Endothelial cell of umbilical vein (primary cell): ENCODE measurements around the gene POLR2H. TPM values are rescaled to one million over a fixed set of nuclear protein-coding genes. Genes with fewer than 3 reads are reported as not detected.
"Not testable (repeated sequence)": the region's sequence is repeated elsewhere in the genome, so short reads cannot be mapped to it uniquely, and the experiment has no call there.

Experiments used
- BruUV-seq: library from RNA; stranded (reverse); fragments of 400-500 nt; replicated peaks from 2 replicates; lab custom pipeline; 2021; lab: Mats Ljungman, UMichigan
- CTCF ChIA-PET: fragments of 300-600, 350-600 bp; sonication (Branson Sonifier 250); formaldehyde crosslinking; loops from one replicate; lab custom pipeline; 2021; ENCODE audit warnings: antibody characterized with exemption, inconsistent platforms; lab: Charles Lee
- POLR2A ChIA-PET: fragments of 300-600, 350-600 bp; sonication (Branson Sonifier 250); formaldehyde crosslinking; loops from one replicate; lab custom pipeline; 2021; ENCODE audit warnings: antibody characterized with exemption, inconsistent platforms; lab: Charles Lee
- DNase-seq: peaks from one replicate; pipeline ENCODE4 v3.0.0-alpha.2; 2011; ENCODE audit warnings: low read depth, low spot score
- FAIRE-seq: peaks from 2 replicates; lab custom pipeline; 2011; peaks lifted over from hg19 to GRCh38; lab: Jason Lieb, UNC
- H2AFZ ChIP-seq: 2 replicates; pipeline ENCODE4 v1.6.0; 2012; ENCODE audit warnings: low read depth, low read length, control low read depth, inconsistent platforms
- H3K27ac ChIP-seq: 2 replicates; pipeline ENCODE4 v1.5.1; 2011; ENCODE audit warnings: low read depth, mild to moderate bottlenecking, control low read depth, low read length, moderate library complexity; ENCODE audit not compliant: insufficient read depth
- H3K27me3 ChIP-seq, 2 experiments: 2 replicates each; pipeline versions ENCODE4 v1.6.0 to v1.6.1; 2011; ENCODE audit warnings: low read length in 2 of 2, mixed read lengths in 1 of 2; ENCODE audit not compliant: control insufficient read depth in 2 of 2, insufficient read depth in 2 of 2
- H3K36me3 ChIP-seq, 2 experiments: 2 replicates in 1 of 2; 3 replicates in 1 of 2; pipeline ENCODE4 v1.5.1; 2011; ENCODE audit warnings: low read length in 2 of 2, mild to moderate bottlenecking in 1 of 2, moderate library complexity in 1 of 2; ENCODE audit not compliant: control insufficient read depth in 2 of 2, insufficient read depth in 2 of 2; ENCODE audit errors: extremely low read depth in 1 of 2
- H3K4me1 ChIP-seq: 3 replicates; pipeline ENCODE4 v1.5.1; 2011; ENCODE audit warnings: mild to moderate bottlenecking, low read length; ENCODE audit not compliant: control insufficient read depth, insufficient read depth; ENCODE audit errors: extremely low read depth
- H3K4me2 ChIP-seq: 2 replicates; pipeline ENCODE4 v1.6.1; 2011; ENCODE audit warnings: low read length, control low read depth, mixed read lengths; ENCODE audit not compliant: insufficient read depth
- H3K4me3 ChIP-seq, 3 experiments: fragments of 200-600 bp in 1 of 3; sonication (generic), shearing (Covaris generic) in 1 of 3; replicated peaks in 1 of 3; 2 replicates each; pipeline ENCODE4 v1.5.1; 2011 to 2016; ENCODE audit warnings: control low read depth in 3 of 3, low read length in 3 of 3, mild to moderate bottlenecking in 2 of 3, inconsistent platforms in 1 of 3, low read depth in 1 of 3, moderate library complexity in 1 of 3; ENCODE audit not compliant: insufficient read depth in 1 of 3
- H3K79me2 ChIP-seq: 2 replicates; pipeline ENCODE4 v1.6.0; 2012; ENCODE audit warnings: low read length, inconsistent platforms; ENCODE audit not compliant: control insufficient read depth, insufficient read depth
- H3K9ac ChIP-seq: replicated peaks from 2 replicates; pipeline ENCODE3; 2011; ENCODE audit warnings: low read length, control low read depth; ENCODE audit not compliant: insufficient read depth; ENCODE audit errors: extremely low read depth
- H3K9me1 ChIP-seq: replicated peaks from 3 replicates; pipeline ENCODE4 v1.6.0; 2011; ENCODE audit warnings: mild to moderate bottlenecking, low read length; ENCODE audit not compliant: control insufficient read depth, insufficient read depth; ENCODE audit errors: extremely low read depth
- H3K9me3 ChIP-seq: replicated peaks from 2 replicates; pipeline ENCODE4 v1.5.1; 2012; ENCODE audit warnings: low read length, inconsistent platforms; ENCODE audit not compliant: control insufficient read depth, insufficient read depth
- H4K20me1 ChIP-seq: replicated peaks from 2 replicates; pipeline ENCODE3; 2011; ENCODE audit warnings: mild to moderate bottlenecking, low read length; ENCODE audit not compliant: control insufficient read depth, insufficient read depth; ENCODE audit errors: extremely low read depth
- EZH2 ChIP-seq: IDR thresholded peaks from 2 replicates; pipeline ENCODE4 v1.6.1; 2012; ENCODE audit warnings: borderline replicate concordance, low read depth, mild to moderate bottlenecking, moderate library complexity, low read length, inconsistent platforms; ENCODE audit not compliant: severe bottlenecking
- FOS ChIP-seq: IDR thresholded peaks from 2 replicates; pipeline ENCODE4 v1.6.1; 2011; ENCODE audit warnings: mild to moderate bottlenecking, low read length, moderate library complexity, borderline replicate concordance; ENCODE audit not compliant: insufficient read depth
- GATA2 ChIP-seq: IDR thresholded peaks from 2 replicates; pipeline ENCODE4 v1.7.0; 2011; ENCODE audit warnings: low read depth, mild to moderate bottlenecking, moderate library complexity, mixed read lengths, low read length; ENCODE audit not compliant: insufficient read length, insufficient read depth
- JUN ChIP-seq: IDR thresholded peaks from 2 replicates; pipeline ENCODE4 v1.6.1; 2011; ENCODE audit warnings: borderline replicate concordance, low read depth; ENCODE audit not compliant: insufficient read length, insufficient read depth
- MYC ChIP-seq: IDR thresholded peaks from one replicate; pipeline ENCODE4 v1.6.1; 2011; ENCODE audit warnings: mild to moderate bottlenecking, low read depth, low read length
- POLR2A ChIP-seq: IDR thresholded peaks from 2 replicates; pipeline ENCODE4 v1.6.1; 2012; ENCODE audit warnings: low read depth, mild to moderate bottlenecking, control low read depth, low read length
- POLR2AphosphoS5 ChIP-seq: IDR thresholded peaks from 2 replicates; pipeline ENCODE4 v1.6.1; 2012; ENCODE audit warnings: low read depth, mild to moderate bottlenecking, control low read depth, low read length, moderate library complexity; ENCODE audit not compliant: insufficient read depth
- dilution Hi-C: fragments of 300-500 bp; cut with MboI; formaldehyde crosslinking; loops from one replicate; pipeline ENCODE4 v1.15.0; 2019; ENCODE audit warnings: low sequenced_read_pairs; ENCODE audit not compliant: extremely low pct_ligation_motif_present
- intact Hi-C: fragments of 100-400 bp; cut with micrococcal nuclease; formaldehyde crosslinking; loops from one replicate; pipeline ENCODE4 v1.10.0; 2022
- polyA plus RNA-seq, 4 experiments: library from polyadenylated mRNA; depleted of rRNA in 3 of 4; stranded (reverse) in 3 of 4; unstranded in 1 of 4; fragments of >200 nt; gene quantifications; 2 replicates each; pipeline versions ENCODE4 v1.2.1 to v1.2.3, GENCODE V29; 2011 to 2012; ENCODE audit warnings: missing spikeins in 1 of 4
- total RNA-seq: library from RNA; stranded (reverse); gene quantifications from 2 replicates; pipeline ENCODE4 v1.2.3, GENCODE V29; 2021
- TF ChIP-seq, protein P1 (sequence below): IDR thresholded peaks from 2 replicates; pipeline ENCODE4 v1.6.1; 2011; ENCODE audit not compliant: insufficient read depth, insufficient read length

The POLR2H gene
- total and polyA plus RNA-seq, 2 donors (not counting 3 experiments of a cell fraction or from before 2014, with no cell fraction given): 89.0 to 276 TPM

DNA sequence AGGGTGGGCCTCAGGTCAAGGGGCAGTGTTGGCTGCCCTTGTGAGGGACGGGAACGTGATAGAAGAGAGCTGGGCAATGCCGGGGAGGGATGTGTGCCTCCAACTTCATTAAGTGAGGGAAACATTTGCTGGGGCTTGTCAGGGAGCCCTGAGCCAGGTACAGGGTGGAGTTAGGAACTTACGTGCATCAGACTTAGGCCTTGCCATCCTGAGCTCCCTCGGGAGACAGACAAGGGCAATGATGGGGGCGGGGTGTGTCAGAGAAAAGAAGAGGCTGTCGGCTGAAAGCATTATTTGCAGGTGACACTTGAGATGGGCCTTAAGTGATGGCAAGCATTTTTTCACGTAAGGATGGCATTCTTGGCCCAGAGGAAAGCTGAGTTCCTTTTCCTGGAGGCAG, 22.5 kb upstream of the POLR2H start:
- Histone ChIP-seq H4K20me1 (no peaks in the 10 kb centered on the region), H3K27me3 (no peaks in the 10 kb centered on the region), H3K4me2 (peak overlapping the region; percentile 73), H3K27ac (peak overlapping the region; percentile 99), H3K9ac (peak overlapping the region; percentile 60), H3K9me3 (no peaks in the 10 kb centered on the region), H3K79me2 (peaks cover 39% of the 10 kb centered on the region), H3K4me1 (peaks cover 54% of the 10 kb centered on the region), H3K36me3 (peaks cover 2 to 22% of the 10 kb centered on the region in 2 experiments), H2AFZ (no peak overlapping the region), H3K9me1 (no peaks in the 10 kb centered on the region), H3K4me3 (peak overlapping the region in 1 of 3 experiments; percentile 4)
- TF ChIP-seq MYC: no peak
- no peak for TF ChIP-seq GATA2
- no peak for TF ChIP-seq POLR2A
- no peak for TF ChIP-seq EZH2
- TF ChIP-seq JUN: no peak
- no peak for TF ChIP-seq FOS
- TF ChIP-seq, protein P1, sequence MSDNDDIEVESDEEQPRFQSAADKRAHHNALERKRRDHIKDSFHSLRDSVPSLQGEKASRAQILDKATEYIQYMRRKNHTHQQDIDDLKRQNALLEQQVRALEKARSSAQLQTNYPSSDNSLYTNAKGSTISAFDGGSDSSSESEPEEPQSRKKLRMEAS: no peak
- no peak for TF ChIP-seq POLR2AphosphoS5
- no TSS peak for BruUV-seq
- DNase-seq (no peak), FAIRE-seq (no peak)
- POLR2A ChIA-PET: interaction anchor here (0.6 kb wide), 1 partner anchor 1530 kb away, joined by 6 read pairs; no protein-coding TSS in a partner anchor
- intact Hi-C loops: loop anchor here (10.0 kb wide), 1 partner anchor 1596 kb away; the partner anchor contains the start of gene TRA2B
- dilution Hi-C loops: no loop called here
- CTCF ChIA-PET: interaction anchor here (1.0 to 2.2 kb wide), 7 partner anchors 8 to 33 kb away, joined by 3 to 7 read pairs (median 4); partner anchors contain the start of genes CLCN2 and POLR2H

DNA sequence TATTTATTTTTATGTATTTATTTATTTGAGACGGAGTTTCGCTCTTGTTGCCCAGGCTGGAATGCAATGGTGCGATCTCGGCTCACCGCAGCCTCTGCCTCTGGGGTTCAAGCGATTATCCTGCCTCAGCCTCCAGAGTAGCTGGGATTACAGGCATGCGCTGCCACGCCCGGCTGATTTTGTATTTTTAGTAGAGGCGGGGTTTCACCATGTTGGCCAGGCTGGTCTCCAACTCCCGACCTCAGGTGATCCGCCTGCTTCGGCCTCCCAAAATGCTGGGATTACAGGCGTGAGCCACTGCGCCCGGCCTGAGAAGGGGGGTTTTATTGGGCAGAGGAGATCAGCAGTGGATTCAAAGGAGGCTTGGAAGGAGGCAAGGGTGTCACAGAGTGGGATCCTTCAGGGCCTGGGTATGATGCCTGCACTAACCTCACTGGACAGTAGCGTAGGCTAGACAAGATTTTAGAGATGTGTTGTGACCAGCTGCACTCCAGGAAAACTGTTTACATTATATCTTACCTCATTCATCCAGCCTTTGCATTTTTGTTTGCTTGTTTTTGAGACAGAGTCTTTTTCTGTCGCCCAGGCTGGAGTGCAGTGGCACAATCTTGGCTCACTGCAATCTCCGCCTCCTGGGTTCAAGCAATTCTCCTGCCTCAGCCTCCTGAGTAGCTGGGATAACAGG, 21.9 kb upstream of the POLR2H start:
- H3K9me1 ChIP-seq, BruUV-seq, H3K4me3 ChIP-seq, H4K20me1 ChIP-seq, H3K4me2 ChIP-seq, H2AFZ ChIP-seq, dilution Hi-C loops, FAIRE-seq, DNase-seq, H3K27ac ChIP-seq, H3K9me3 ChIP-seq, H3K9ac ChIP-seq, H3K27me3 ChIP-seq: not testable (repeated sequence)
- H3K79me2 ChIP-seq: peaks cover 39% of the 10 kb centered on the region
- peaks cover 48% of the 10 kb centered on the region for H3K4me1 ChIP-seq
- CTCF ChIA-PET: interaction anchor here (1.6 to 2.0 kb wide), 5 partner anchors 14 to 34 kb away, joined by 3 to 7 read pairs (median 4); no protein-coding TSS in a partner anchor
- H3K36me3 ChIP-seq: peaks cover 2 to 25% of the 10 kb centered on the region in 2 experiments
- POLR2A ChIA-PET: interaction anchor here (0.6 kb wide), 1 partner anchor 1529 kb away, joined by 6 read pairs; no protein-coding TSS in a partner anchor
- intact Hi-C loops: loop anchor here (10.0 kb wide), 1 partner anchor 1595 kb away; the partner anchor contains the start of gene TRA2B
